ENCODE data around the gene CSMD2.

Gene CSMD2

GRCh38 chr1:33736496-33736895 is 428.5 kb downstream of the CSMD2 start:
- no peak for DNase-seq

- DNase-seq: no peak
These were observed 429.4 kb downstream of the CSMD2 start for GRCh38 chr1:33735624-33736023.

DNA sequence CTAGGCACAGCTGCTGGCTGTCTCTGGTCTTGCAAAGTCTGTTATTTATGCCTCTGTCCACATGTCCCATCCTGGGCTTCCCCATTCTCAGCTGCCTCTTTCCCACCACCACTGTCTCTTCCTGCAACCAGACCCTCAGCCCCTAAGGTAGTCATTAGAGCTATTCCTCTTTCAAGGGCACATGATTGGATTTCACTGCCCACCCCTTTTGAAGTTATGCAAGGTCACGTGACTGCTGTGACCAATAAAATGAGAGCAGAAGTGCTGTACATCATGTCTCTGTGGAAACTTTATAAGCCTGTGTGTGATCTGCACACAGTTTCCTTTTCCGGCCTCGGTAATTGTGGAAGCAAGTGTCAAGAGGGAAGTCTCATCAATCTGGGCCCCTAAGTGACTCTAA is 437.7 kb downstream of the CSMD2 start:
- DNase-seq: no peak

- DNase-seq: no peak
These were observed 438.7 kb downstream of the CSMD2 start for GRCh38 chr1:33726274-33726804.

- DNase-seq: no peak
These were observed 439.4 kb downstream of the CSMD2 start for GRCh38 chr1:33725556-33726160.

GRCh38 chr1:33725037-33725436 is 440.0 kb downstream of the CSMD2 start:
- DNase-seq: no peak

DNA sequence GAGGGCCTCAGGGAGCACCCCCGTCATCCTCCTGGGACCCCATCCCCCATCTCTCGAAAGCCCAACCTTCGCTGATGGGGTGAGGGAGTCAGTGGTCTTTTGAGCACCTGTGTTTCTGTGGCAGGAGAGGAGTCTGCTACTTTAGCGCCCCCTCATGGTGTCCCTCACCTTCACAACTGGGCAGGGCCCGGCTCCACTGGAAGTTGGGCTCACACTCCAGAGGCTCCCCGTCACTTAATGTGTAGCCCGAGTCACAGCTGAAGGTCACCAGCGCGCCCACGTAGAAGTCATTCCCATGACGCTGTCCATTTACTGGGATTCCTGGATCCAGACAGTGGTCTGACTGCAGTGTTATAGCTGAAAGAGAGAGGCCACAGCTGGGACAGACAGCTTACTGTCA is 440.7 kb downstream of the CSMD2 start:
- no peak for DNase-seq

DNA sequence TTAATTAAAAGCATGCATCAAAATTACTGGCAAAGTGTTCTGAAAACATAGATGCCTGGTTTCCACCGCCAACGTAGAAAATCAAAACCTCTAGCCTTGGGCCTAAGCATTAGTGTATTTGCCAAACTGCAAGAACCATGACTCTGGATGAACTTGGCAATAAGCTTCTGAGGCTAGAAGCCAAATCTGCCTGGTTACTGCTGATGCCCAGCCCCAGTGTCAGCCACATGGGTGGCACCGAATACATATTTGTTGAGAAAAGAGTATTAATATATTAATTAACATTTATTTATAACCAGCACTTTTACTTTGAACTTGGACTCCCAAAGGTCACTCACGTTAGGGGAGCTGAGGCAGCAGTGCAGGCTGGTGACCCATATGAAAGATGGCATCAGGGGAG is 441.8 kb downstream of the CSMD2 start:
- DNase-seq: no peak

- no peak for DNase-seq
These were observed 443.7 kb downstream of the CSMD2 start for GRCh38 chr1:33721301-33721815.

DNA sequence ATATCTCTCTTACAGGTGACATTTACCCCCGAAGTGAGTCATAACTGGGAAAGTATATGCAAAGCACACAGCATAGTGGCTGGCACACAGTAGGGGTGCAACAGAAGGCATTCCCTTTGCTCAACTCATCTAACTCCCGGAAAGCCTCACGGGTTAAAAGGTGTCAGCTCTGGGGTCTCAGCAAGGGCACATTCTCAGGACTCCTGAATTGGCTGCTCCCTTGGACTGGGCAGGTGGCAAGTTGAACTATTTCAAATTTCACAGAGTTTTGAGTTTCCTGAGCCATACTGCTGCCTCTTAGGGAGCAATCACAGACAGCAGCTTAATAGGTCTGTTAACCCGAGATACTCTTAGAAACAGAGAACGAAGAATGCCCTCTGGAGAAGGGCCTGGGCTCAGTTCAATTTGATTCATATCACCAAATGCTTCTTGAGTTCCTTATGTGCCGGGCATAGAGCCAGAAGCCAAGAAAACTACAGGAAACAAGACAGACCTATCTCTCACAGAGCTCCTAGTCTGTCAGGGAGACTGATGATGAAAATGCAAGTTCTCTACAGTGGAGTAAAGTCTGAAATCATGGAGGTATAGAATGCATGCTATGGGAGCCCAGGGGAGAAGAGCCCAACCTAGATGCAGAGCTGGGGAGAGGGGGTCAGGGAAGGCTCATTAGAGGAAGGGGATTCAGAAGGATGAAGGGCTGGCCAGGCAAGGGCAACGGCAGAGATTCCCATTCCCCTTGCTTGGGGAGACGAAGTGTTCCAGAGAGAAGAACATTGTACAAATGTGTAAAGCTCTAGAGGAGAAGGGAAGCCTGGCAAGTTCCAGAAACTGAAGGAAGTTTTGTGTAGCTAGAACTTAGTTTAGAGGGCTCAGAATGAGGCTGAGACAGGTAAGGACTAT is 445.0 kb downstream of the CSMD2 start:
- no peak for DNase-seq

DNA sequence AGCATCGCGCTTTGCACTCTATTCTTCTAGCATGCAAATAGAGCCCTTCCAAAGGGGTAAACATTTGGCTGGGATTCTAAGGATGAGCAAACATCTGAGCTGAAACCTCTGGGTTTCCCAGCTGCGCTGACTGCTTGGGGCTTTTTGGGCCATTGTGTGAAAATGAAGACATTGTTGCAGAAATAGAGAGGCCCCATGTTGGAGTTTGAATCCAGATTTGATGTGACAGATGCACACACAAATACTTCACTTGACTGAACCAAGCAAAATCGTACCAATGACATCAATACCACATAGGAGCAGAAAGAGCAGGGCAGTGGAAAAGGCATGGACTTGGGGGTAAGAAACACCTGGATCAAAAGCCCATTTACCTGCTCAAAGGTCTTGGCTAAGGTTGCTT is 445.7 kb downstream of the CSMD2 start:
- no peak for DNase-seq

GRCh38 chr1:33718186-33718585 is 446.8 kb downstream of the CSMD2 start:
- DNase-seq: no peak

- no peak for DNase-seq
These were observed 447.9 kb downstream of the CSMD2 start for GRCh38 chr1:33716976-33717688.

GRCh38 chr1:33715195-33715811 is 449.7 kb downstream of the CSMD2 start:
- no peak for DNase-seq

- no peak for DNase-seq
These were observed 450.6 kb downstream of the CSMD2 start for GRCh38 chr1:33714421-33714820.

GRCh38 chr1:33713058-33713877 is 451.8 kb downstream of the CSMD2 start:
- no peak for DNase-seq

GRCh38 chr1:33712186-33712585 is 452.8 kb downstream of the CSMD2 start:
- no peak for DNase-seq

DNA sequence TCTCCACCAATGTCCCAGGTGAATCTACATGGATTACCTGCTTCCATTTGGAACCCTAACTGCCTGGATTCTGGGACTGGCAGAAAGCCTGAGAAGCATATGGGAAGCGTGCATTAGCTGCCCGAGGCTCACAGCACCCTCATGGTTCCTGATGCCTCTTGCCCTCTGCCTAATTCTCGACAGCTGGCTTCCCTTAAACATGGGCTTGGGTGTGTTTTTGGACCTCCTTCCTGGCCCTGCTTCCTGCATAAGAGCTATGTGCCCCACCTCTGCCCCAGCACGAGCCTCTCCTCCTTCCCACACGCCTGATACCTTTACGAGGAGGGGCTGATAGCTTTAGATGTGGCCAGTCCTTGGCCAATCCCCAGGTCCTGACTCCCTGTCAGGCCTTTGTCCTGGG is 453.5 kb downstream of the CSMD2 start:
- DNase-seq: no peak

DNA sequence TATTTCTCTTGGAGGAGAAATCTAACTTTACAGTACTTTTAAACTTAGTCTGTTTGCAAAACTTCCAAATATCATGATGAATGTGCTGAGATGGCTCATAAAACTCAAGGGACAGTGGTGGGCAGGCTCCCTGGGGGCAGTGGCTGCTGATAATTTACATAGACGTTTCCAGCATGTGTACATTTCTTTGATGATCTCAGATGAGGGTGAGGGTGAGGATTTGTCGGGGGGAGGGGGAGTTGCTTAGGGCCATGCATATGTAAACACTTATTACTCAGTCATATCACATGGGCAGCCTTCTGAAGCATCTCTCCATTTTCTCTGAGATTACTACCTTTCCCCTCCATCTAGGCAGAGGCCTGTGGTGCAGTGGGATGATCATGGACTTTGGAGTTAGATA is 454.1 kb downstream of the CSMD2 start:
- no peak for DNase-seq

GRCh38 chr1:33709783-33710718 is 455.0 kb downstream of the CSMD2 start:
- no peak for DNase-seq
